Dermis blood vessel endothelial cell (primary cell): ENCODE results near the gene SYNE3. TPM values are rescaled to one million over a fixed set of nuclear protein-coding genes. Genes with fewer than 3 reads are reported as not detected.

Experiments
- DNase-seq: peaks from one replicate; pipeline ENCODE4 v3.0.0; 2010
- total RNA-seq: library from RNA; depleted of rRNA; stranded (reverse); fragments of >200 nt; gene quantifications from 2 replicates; pipeline ENCODE4 v1.2.3, GENCODE V29; 2014

The SYNE3 gene
- total RNA-seq, 1 donor from 2014 or later = 15.5 TPM

DNA sequence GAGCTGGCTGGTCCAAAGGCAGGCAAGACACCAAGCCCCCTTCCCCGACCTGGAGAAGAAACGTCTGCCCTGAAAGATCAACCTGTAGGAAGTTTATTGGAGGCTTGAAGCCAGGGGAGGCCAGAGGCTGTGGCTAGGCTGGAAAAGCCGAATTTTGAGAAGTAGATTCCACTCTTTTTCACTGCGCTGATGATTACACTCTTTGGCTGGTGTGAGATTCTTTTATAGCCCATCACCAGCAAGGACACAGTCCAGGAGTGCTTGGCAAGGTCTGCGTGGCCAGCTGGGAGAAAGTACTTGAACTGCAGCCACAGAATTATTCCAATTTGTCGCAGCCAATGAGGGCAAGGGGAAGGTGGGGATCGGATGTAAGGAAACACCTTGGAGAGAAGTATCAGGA lies 45.0 kb downstream of the SYNE3 start:
- DNase-seq = no peak

DNA sequence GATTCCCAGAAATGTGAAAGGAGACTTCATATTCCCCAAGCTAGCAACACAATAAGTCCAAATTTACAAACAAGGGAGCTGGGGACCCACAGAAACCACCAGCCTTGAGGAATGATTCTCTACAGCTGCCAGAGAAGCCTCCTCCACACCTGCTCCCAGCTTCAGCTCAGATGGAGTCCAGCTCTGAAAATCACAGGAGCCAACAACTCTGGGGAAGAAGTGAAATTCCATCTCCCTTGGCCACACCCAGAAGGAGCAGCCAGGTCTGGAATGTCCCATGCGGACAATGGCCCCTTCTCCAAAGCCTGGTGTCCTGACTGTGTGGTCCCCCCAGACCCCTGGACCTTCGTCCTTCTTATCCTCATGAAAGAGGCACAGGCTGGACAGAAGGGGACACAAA lies 45.4 kb downstream of the SYNE3 start:
- no peak for DNase-seq

DNA sequence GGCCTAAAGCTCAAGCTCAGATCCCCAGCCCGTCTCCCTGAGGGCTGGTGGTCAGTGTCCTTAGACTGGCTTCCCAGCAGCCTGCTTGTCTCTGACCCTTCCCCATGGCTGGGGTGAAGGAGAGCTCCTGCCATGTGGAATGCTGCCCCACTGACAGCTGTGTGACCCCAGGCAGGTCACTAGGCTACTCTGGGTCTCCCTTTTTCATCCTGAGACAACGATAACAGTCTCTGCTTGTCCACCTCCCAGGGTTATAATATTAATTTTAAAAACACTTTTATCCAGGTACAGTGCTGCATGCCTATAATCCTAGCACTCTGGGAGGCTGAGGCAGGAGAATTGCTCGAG lies 47.3 kb downstream of the SYNE3 start:
- no peak for DNase-seq

DNA sequence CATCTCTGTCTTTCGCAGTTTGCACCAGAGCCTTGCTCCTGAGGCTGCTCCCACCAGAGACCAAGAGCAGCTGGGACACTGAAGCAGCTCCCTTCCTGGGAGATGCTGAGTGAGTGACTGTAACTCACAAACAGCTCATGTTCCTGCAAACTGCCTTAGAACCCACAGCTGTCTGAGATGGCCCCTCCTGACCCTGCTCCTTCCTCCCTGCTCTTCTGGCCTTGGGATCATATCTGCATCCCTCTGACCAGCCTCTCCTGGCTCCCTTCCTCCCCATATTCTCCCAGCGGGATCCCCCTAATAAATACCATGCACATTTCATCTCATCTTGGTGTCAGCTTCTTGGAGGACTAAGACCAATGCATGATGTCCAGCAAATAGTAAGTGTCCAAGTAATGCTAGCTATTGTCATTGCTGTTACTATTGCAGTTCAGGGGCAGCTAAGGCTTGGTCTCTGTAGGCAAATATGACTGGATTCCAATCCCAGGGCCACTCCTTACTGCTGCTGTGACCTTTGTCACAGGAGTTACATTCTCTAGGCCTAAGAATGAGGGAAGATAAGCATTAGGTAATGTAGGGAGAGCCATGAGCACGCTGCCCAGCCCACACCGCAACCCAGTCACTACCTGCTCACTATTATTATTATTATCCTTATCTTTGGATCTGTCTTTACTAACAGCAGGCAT lies 47.9 kb downstream of the SYNE3 start:
- no peak for DNase-seq

DNA sequence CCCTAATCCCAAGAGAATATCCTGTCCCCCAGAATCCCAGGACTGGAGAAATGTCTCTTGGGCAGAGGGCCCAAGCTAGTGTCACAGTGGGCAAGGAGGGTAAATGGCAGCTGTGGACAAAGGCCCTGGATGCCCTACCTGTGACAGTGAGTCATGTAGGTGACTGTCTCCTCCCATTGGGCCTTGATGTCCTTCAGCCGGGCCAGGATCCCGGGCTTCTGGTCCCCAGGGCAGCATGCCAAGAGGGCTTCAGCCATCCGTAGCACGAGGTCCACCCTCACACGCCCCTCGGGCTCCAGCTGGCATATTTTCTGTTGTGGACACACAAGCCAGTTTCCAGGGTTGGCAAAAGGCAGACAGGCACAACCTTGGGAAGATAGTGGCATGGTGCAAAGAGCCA lies 48.8 kb downstream of the SYNE3 start:
- DNase-seq = no peak

DNA sequence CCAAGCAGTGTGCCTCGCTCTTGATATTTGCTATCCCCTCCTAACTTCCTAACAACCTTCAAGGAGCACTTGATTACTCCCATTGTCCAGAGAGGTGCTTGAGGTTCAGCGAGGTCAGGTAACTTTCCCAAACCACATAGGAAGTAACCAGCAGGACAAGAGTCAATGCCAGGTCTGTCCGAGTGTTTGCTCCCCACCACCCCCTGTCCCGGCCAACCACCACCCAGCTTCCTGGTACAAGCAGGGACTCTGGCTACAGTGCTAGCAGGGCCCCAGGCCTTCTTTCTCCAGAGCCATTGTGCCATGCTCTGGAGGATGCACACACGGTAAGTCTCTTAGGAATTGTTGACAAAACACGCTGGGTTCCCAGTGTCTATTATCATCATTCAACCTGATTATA lies 49.2 kb downstream of the SYNE3 start:
- DNase-seq = no peak

Other genes with a start within 250 kb of the SYNE3 start
- gene CLMN, start 196.7 kb downstream of the SYNE3 start, total RNA-seq = 0.68 and 1.5 TPM in 2 replicates
- 50.2 and 56.9 TPM in 2 replicates for gene GLRX5, start 18.4 kb upstream of the SYNE3 start, total RNA-seq
- gene TCL1B, start 169.8 kb upstream of the SYNE3 start, total RNA-seq = not detected in 2 replicates
- not detected in 2 replicates for gene TCL1A, start 197.5 kb upstream of the SYNE3 start, total RNA-seq